Epithelial cell of esophagus (primary cell): ENCODE measurements around the gene GPR37L1.
"Not testable (repeated sequence)": the region's sequence is repeated elsewhere in the genome, so short reads cannot be mapped to it uniquely, and the experiment has no call there.

Source experiments
- DNase-seq: peaks from one replicate; pipeline ENCODE4 v3.0.0; 2010; ENCODE audit warnings: low read depth
- H3K4me3 ChIP-seq: 2 replicates; pipeline ENCODE4 v1.5.1; 2011; ENCODE audit warnings: mild to moderate bottlenecking, low read length, control low read depth
- TF ChIP-seq, protein P1 (sequence below): IDR thresholded peaks from 2 replicates; pipeline ENCODE4 v1.5.1; 2011; ENCODE audit warnings: low read depth, mild to moderate bottlenecking, low read length, control low read depth, inconsistent platforms; ENCODE audit not compliant: insufficient read depth; ENCODE audit errors: missing control alignments

GPR37L1 gene

DNA sequence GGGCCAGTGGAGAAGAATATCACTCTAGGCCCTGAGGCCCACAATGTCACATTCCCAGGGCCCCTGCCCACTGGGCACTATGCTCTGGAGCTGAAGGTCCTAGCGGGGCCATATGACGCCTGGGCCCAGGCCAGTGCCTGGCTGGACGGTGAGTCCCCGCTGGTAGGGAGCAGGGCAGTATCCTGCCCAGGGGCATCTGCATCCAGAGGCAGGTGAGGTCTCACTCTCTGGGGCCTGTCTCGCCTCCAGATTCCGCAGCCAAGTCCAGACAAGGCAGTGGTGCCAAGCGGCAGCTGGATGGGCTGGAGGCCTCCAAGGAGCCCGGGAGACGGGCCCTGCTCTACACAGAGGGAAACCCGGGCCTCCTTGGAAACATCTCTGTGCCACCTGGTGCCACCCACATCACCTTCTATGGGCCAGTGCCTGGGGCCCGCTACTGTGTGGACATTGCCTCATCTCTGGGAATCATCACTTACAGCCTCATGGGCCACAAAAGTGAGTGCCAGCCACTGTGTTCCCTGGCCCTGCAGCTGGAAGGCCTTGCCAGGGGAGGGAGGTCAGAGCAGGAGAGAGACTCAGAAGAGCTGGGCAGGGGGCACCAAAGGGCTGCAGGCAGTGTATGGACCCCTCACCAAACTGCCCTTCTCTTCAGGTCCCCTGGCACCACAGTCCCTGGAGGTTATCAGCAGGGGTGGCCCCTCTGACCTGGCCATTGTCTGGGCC, 48.7 kb downstream of the GPR37L1 start:
- TF ChIP-seq, protein P1, sequence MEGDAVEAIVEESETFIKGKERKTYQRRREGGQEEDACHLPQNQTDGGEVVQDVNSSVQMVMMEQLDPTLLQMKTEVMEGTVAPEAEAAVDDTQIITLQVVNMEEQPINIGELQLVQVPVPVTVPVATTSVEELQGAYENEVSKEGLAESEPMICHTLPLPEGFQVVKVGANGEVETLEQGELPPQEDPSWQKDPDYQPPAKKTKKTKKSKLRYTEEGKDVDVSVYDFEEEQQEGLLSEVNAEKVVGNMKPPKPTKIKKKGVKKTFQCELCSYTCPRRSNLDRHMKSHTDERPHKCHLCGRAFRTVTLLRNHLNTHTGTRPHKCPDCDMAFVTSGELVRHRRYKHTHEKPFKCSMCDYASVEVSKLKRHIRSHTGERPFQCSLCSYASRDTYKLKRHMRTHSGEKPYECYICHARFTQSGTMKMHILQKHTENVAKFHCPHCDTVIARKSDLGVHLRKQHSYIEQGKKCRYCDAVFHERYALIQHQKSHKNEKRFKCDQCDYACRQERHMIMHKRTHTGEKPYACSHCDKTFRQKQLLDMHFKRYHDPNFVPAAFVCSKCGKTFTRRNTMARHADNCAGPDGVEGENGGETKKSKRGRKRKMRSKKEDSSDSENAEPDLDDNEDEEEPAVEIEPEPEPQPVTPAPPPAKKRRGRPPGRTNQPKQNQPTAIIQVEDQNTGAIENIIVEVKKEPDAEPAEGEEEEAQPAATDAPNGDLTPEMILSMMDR = no peak
- no peak for DNase-seq
- no peak overlapping the region for H3K4me3 ChIP-seq

- no peak for DNase-seq
- TF ChIP-seq, protein P1 = no peak
- no peak overlapping the region for H3K4me3 ChIP-seq
Observed at GRCh38 chr1:202172015-202172355, 49.3 kb downstream of the GPR37L1 start.

GRCh38 chr1:202173993-202174392, 51.3 kb downstream of the GPR37L1 start:
- DNase-seq = no peak
- no peak overlapping the region for H3K4me3 ChIP-seq
- TF ChIP-seq, protein P1 = no peak

DNA sequence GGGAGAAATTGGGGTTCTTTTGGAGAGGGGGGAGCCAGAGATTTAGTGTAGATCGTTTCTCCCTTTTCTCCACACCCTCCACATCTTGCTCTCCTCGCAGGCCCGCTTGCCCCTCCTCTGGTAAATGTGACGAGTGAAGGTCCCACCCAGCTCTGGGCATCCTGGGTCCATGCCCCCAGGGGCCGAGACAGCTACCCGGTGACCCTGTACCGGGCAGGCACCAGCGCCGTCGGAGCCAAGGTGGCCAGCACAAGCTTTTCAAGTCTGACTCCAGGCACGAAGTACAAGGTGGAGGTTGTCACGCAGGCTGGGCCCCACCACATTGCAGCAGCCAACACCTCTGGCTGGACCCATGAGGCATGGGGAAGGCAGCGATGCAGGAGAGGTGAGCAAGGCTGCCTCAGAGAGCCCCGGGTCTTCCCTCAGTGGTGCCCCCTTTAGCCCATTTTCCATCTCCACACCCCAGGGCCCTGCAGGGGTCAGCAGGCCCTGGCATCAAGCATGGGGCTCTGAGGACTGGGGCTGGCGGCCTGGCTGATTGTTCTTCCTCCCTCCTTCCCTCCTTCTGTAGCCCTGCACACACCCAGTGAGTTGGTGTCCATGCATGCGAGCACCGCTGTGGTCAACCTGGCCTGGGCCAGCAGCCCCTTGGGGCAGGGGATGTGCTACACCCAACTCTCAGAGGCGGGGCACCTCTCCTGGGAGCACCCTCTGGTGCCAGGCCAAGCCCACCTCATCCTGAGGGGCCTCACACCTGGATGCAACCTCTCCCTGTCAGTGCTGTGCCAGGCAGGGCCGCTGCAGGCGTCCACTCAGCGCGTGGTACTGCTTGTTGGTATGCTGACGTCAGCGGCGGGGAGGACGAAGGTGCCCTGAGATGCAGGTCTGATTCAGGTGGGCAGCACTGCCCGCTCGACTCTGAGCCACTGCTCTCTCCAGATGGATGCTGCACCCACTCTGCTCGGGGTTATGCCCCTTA, 54.5 kb downstream of the GPR37L1 start:
- no peak overlapping the region for H3K4me3 ChIP-seq
- TF ChIP-seq, protein P1 = no peak
- no peak for DNase-seq

GRCh38 chr1:202179828-202180750, 57.4 kb downstream of the GPR37L1 start:
- no peak overlapping the region for H3K4me3 ChIP-seq
- TF ChIP-seq, protein P1 = no peak
- no peak for DNase-seq

DNA sequence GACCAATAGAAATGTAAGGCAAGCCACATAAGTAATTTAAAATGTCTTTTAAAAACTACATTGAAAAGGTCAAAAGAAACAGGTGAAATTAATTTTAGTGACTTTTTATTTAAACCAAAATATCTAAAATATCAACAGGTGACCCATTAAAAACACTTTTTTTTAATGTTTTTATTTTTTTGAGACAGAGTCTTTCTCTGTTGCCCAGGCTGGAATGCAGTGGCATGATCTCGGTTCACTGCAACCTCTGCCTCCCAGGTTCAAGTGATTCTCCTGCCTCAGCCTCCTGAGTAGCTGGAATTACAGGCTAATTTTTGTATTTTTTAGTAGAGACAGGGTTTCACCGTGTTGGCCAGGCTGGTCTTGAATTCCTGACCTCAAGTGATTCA, 58.0 kb downstream of the GPR37L1 start:
- H3K4me3 ChIP-seq, DNase-seq: not testable (repeated sequence)
